ENCODE data around the gene CLEC4M.
"Not testable (repeated sequence)": the region's sequence is repeated elsewhere in the genome, so short reads cannot be mapped to it uniquely, and the experiment has no call there.

The CLEC4M gene

DNA sequence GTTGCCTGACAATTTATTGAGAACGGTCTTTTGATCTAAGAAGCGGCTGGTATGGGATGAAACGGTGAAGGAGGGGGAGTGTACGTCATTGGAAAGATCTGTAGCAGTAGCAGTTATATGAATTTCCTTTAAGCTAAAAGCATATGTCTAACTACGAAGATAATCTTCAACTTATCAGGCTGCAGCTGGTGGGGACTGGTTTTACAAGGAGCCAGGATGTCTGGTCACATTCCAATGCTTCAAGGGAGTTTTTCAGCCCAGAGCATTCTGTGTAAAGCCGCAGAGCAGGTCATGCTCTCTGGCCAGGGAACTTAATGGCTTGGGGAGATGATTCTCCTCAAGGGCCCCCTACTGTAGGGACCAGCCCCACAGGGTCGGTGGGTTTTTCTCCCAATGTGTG, 29.2 kb downstream of the CLEC4M start:
- no peak overlapping the region for H3K4me3 ChIP-seq (ENCODE audit: low read depth, low read length)
- TF ChIP-seq CTCF (IDR thresholded peaks at IDR 0.05; ENCODE audit: insufficient read depth, low read length, missing control alignments) = no peak
- ChIA-PET CTCF (interaction anchor here (0.9 to 3.0 kb wide), 6 partner anchors 8 to 437 kb away, joined by 3 to 19 read pairs (median 3); partner anchors contain the start of gene TRAPPC5), POLR2A (no interaction called here)
- DNase-seq (ENCODE audit: low read depth, low spot score) = no peak

- H3K4me3 ChIP-seq (ENCODE audit: low read depth, low read length); POLR2A ChIA-PET; DNase-seq (ENCODE audit: low read depth, low spot score): not testable (repeated sequence)
- CTCF ChIA-PET = interaction anchor here (0.9 to 3.0 kb wide), 6 partner anchors 8 to 437 kb away, joined by 3 to 19 read pairs (median 4); partner anchors contain the start of gene TRAPPC5
Observed at GRCh38 chr19:7792701-7793100, 29.7 kb downstream of the CLEC4M start.

DNA sequence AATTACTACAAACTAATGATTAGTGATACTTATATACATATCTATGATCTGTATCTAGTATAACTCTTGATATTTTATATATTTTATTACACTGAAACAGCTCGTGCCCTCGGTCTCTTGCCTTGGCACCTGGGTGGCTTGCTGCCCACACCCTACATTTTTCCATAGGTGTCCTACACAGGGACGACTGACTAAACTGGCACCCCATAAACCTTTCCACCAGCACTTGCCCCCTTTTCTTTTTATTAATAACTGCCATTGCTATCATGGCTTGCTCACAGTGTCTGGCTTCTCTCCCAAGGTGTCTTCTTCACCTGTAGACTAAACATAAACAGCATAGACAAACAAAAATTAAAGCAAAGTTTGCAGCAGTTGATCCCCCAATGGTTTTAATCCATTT, 30.4 kb downstream of the CLEC4M start:
- CTCF ChIA-PET = interaction anchor here (1.2 to 3.2 kb wide), 3 partner anchors 112 to 440 kb away, joined by 3 to 7 read pairs (median 4); partner anchors contain the start of gene TRAPPC5
- TF ChIP-seq CTCF (IDR thresholded peaks at IDR 0.05; ENCODE audit: insufficient read depth, low read length, missing control alignments) = no peak
- DNase-seq (ENCODE audit: low read depth, low spot score) = no peak
- H3K4me3 ChIP-seq (ENCODE audit: low read depth, low read length) = no peak overlapping the region
- POLR2A ChIA-PET = no interaction called here

GRCh38 chr19:7795555-7796161, 32.6 kb downstream of the CLEC4M start:
- H3K4me3 ChIP-seq (ENCODE audit: low read depth, low read length) = no peak overlapping the region
- no peak for TF ChIP-seq CTCF (IDR thresholded peaks at IDR 0.05; ENCODE audit: insufficient read depth, low read length, missing control alignments)
- no peak for DNase-seq (ENCODE audit: low read depth, low spot score)
- ChIA-PET POLR2A (no interaction called here), CTCF (interaction anchor here (1.6 to 3.2 kb wide), 3 partner anchors 227 to 693 kb away, joined by 3 to 10 read pairs (median 7); no protein-coding TSS in a partner anchor)

GRCh38 chr19:7799640-7800355, 36.8 kb downstream of the CLEC4M start:
- DNase-seq (ENCODE audit: low read depth, low spot score) = no peak
- ChIA-PET POLR2A (interaction anchor here (0.5 kb wide), 1 partner anchor 617 kb away, joined by 3 read pairs; no protein-coding TSS in a partner anchor), CTCF (interaction anchor here (0.6 to 6.1 kb wide), 41 partner anchors 9 to 700 kb away, joined by 3 to 152 read pairs (median 6); partner anchors contain the start of genes CD209, EVI5L, MCEMP1 and PET100)
- TF ChIP-seq CTCF (IDR thresholded peaks at IDR 0.05; ENCODE audit: insufficient read depth, low read length, missing control alignments) = peak; percentile 38
- H3K4me3 ChIP-seq (ENCODE audit: low read depth, low read length) = peak overlapping the region; percentile 48

DNA sequence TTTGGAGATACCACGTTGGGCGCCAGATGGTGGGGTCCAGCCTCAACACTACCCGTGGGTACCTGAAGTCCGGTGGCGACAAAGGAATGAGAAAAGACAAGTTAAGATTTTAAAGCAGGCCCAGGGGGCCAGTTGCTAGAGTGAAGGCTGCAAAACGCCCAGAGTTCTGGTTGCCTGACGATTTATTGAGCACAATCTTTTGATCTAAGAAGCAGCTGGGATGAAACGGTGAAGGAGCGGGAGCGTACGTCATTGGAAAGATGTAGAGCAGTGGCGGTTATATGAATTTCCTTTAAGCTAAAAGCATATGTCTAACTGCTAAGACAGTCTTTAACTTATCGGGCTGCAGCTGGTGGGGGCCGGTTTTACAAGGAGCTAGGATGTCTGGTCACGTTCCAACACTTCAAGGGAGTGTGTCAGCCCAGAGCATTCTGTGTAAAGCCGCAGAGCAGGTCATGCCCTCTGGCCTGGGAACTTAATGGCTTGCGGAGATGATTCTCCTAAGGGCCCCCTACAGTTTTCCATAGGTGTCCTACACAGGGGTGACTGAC, 38.1 kb downstream of the CLEC4M start:
- POLR2A ChIA-PET = no interaction called here
- DNase-seq (ENCODE audit: low read depth, low spot score) = no peak
- H3K4me3 ChIP-seq (ENCODE audit: low read depth, low read length) = no peak overlapping the region
- CTCF ChIA-PET = interaction anchor here (1.0 to 6.1 kb wide), 16 partner anchors 10 to 701 kb away, joined by 3 to 152 read pairs (median 7); partner anchors contain the start of genes TIMM44 and TRAPPC5
- no peak for TF ChIP-seq CTCF (IDR thresholded peaks at IDR 0.05; ENCODE audit: insufficient read depth, low read length, missing control alignments)

All from AG04449 (cell line).